Neural crest cell (in vitro differentiated cells): Measurements from ENCODE around the gene MEX3D. TPM values are rescaled to one million over a fixed set of nuclear protein-coding genes. Genes with fewer than 3 reads are reported as not detected.

Experiments
- DNase-seq: peaks from one replicate; pipeline ENCODE4 v3.0.0; 2021; ENCODE audit warnings: low read depth, mixed read lengths, low spot score
- H3K27ac Mint-ChIP-seq: one replicate; pipeline ENCODE4 v1.8.0; 2021; ENCODE audit warnings: mild to moderate bottlenecking, mixed read lengths; ENCODE audit not compliant: unreplicated experiment
- H3K27me3 Mint-ChIP-seq: 2 replicates; pipeline ENCODE4 v1.8.0; 2021; ENCODE audit warnings: low read depth, mild to moderate bottlenecking, mixed read lengths
- H3K36me3 Mint-ChIP-seq: 2 replicates; pipeline ENCODE4 v1.8.0; 2021; ENCODE audit warnings: low read depth, mild to moderate bottlenecking, mixed read lengths
- H3K4me1 Mint-ChIP-seq: 2 replicates; pipeline ENCODE4 v1.8.0; 2021; ENCODE audit warnings: mixed read lengths
- H3K4me3 Mint-ChIP-seq: one replicate; pipeline ENCODE4 v1.8.0; 2021; ENCODE audit warnings: mild to moderate bottlenecking, mixed read lengths
- H3K9me3 Mint-ChIP-seq: 2 replicates; pipeline ENCODE4 v1.8.0; 2021; ENCODE audit warnings: mixed read lengths
- CTCF ChIP-seq: fragments of 200-600 bp; sonication (generic); conservative IDR thresholded peaks from 2 replicates; pipeline ENCODE4 v1.5.0; 2021; ENCODE audit warnings: antibody characterized with exemption, mild to moderate bottlenecking
- total RNA-seq: library from RNA; stranded (reverse); gene quantifications from 2 replicates; pipeline ENCODE4 v1.2.1, GENCODE V29; 2021

Gene MEX3D
- total RNA-seq, 1 donor from 2014 or later: 103 TPM

GRCh38 chr19:1609103-1609396 lies 40.9 kb upstream of the MEX3D start:
- no peak for DNase-seq
- H3K36me3 Mint-ChIP-seq: no peaks in the 10 kb centered on the region
- TF ChIP-seq CTCF: no peak
- no peaks in the 10 kb centered on the region for H3K9me3 Mint-ChIP-seq
- peaks cover 8% of the 10 kb centered on the region for H3K27me3 Mint-ChIP-seq
- no peak overlapping the region for H3K27ac Mint-ChIP-seq
- peak overlapping the region; percentile 38 for H3K4me3 Mint-ChIP-seq
- H3K4me1 Mint-ChIP-seq: peaks cover 10% of the 10 kb centered on the region

DNA sequence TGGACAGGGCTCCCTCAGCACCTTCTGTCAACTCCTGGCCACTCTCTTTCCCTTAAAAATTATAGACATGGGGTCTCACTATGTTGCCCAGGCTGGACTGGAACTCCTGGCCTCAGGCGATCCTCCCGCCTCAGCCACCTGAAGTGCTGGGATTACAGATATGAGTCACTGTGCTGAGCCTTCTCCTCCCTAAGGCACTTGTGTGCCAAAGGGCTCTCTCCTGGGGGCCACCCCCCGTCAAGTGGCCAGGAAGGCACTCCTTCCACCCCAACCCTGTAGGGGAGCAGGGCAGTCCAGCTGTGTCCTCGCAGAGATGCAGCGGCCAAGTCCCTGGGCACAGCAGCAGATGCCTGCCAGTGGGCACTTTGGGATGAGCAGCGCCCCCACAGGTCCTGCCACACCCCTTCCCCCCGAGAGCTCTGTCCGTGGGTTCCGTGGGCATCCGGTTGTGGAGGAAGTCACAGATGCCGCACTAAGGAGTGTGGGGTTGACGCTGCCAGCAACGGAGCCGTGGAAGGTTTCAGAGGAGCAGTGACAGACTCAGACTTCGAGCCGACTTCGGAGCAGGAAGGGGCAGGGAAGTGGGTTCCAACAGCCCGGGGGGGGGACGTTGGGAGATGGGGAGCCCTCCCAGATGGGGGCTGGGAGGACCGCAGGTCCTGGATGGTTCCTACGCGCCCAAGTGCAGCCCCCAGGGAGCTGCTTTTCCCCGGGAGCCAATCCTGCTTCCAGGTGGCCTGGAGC lies 40.4 kb upstream of the MEX3D start:
- no peak for DNase-seq
- no peak overlapping the region for H3K27ac Mint-ChIP-seq
- H3K27me3 Mint-ChIP-seq: peaks cover 8% of the 10 kb centered on the region
- no peaks in the 10 kb centered on the region for H3K36me3 Mint-ChIP-seq
- peak overlapping the region; percentile 75 for H3K4me3 Mint-ChIP-seq
- peaks cover 10% of the 10 kb centered on the region for H3K4me1 Mint-ChIP-seq
- no peak for TF ChIP-seq CTCF
- H3K9me3 Mint-ChIP-seq: no peaks in the 10 kb centered on the region

GRCh38 chr19:1606138-1606651 lies 38.1 kb upstream of the MEX3D start:
- no peak for TF ChIP-seq CTCF
- peaks cover 10% of the 10 kb centered on the region for H3K27me3 Mint-ChIP-seq
- H3K9me3 Mint-ChIP-seq: no peaks in the 10 kb centered on the region
- peaks cover 20% of the 10 kb centered on the region for H3K4me1 Mint-ChIP-seq
- no peak for DNase-seq
- H3K36me3 Mint-ChIP-seq: peaks cover 3% of the 10 kb centered on the region
- H3K4me3 Mint-ChIP-seq: peak overlapping the region; percentile 97
- peak overlapping the region; percentile 99 for H3K27ac Mint-ChIP-seq

- Mint-ChIP-seq H3K36me3 (peaks cover 3% of the 10 kb centered on the region), H3K9me3 (no peaks in the 10 kb centered on the region), H3K4me1 (peaks cover 20% of the 10 kb centered on the region), H3K4me3 (peak within 1 kb of the TSS; percentile 97), H3K27ac (peak within 1 kb of the TSS; percentile 99), H3K27me3 (peaks cover 10% of the 10 kb centered on the region)
- DNase-seq: peak; percentile 87
- peak; percentile 67 for TF ChIP-seq CTCF
Measured at GRCh38 chr19:1605236-1606137, 37.4 kb upstream of the MEX3D start, which contains the start of gene UQCR11. TSS of gene UQCR11 (minus strand) at chr19:1605462. CDS start at chr19:1605409, 53 bp downstream.

- Mint-ChIP-seq H3K4me1 (peaks cover 20% of the 10 kb centered on the region), H3K27me3 (peaks cover 10% of the 10 kb centered on the region), H3K36me3 (peaks cover 3% of the 10 kb centered on the region), H3K27ac (no peak overlapping the region), H3K4me3 (peak overlapping the region; percentile 90), H3K9me3 (no peaks in the 10 kb centered on the region)
- TF ChIP-seq CTCF: no peak
- no peak for DNase-seq
Measured at GRCh38 chr19:1602091-1602707, 34.1 kb upstream of the MEX3D start.
